ENCODE data around the gene ARMC2. TPM values are rescaled to one million over a fixed set of nuclear protein-coding genes. Genes with fewer than 3 reads are reported as not detected.

ARMC2 gene
- total and polyA plus RNA-seq, 2 of the 8 experiments (the other 6 are each of a cell fraction or from before 2014, with no cell fraction given), result 1.6 to 4.4 TPM

- no peak for TF ChIP-seq EZH2 (IDR thresholded peaks at IDR 0.05; ENCODE audit: low read depth, low read length, severe bottlenecking)
- no peak for TF ChIP-seq BRCA1 (IDR thresholded peaks at IDR 0.05; ENCODE audit: low read depth, low read length)
- TF ChIP-seq, protein P1, sequence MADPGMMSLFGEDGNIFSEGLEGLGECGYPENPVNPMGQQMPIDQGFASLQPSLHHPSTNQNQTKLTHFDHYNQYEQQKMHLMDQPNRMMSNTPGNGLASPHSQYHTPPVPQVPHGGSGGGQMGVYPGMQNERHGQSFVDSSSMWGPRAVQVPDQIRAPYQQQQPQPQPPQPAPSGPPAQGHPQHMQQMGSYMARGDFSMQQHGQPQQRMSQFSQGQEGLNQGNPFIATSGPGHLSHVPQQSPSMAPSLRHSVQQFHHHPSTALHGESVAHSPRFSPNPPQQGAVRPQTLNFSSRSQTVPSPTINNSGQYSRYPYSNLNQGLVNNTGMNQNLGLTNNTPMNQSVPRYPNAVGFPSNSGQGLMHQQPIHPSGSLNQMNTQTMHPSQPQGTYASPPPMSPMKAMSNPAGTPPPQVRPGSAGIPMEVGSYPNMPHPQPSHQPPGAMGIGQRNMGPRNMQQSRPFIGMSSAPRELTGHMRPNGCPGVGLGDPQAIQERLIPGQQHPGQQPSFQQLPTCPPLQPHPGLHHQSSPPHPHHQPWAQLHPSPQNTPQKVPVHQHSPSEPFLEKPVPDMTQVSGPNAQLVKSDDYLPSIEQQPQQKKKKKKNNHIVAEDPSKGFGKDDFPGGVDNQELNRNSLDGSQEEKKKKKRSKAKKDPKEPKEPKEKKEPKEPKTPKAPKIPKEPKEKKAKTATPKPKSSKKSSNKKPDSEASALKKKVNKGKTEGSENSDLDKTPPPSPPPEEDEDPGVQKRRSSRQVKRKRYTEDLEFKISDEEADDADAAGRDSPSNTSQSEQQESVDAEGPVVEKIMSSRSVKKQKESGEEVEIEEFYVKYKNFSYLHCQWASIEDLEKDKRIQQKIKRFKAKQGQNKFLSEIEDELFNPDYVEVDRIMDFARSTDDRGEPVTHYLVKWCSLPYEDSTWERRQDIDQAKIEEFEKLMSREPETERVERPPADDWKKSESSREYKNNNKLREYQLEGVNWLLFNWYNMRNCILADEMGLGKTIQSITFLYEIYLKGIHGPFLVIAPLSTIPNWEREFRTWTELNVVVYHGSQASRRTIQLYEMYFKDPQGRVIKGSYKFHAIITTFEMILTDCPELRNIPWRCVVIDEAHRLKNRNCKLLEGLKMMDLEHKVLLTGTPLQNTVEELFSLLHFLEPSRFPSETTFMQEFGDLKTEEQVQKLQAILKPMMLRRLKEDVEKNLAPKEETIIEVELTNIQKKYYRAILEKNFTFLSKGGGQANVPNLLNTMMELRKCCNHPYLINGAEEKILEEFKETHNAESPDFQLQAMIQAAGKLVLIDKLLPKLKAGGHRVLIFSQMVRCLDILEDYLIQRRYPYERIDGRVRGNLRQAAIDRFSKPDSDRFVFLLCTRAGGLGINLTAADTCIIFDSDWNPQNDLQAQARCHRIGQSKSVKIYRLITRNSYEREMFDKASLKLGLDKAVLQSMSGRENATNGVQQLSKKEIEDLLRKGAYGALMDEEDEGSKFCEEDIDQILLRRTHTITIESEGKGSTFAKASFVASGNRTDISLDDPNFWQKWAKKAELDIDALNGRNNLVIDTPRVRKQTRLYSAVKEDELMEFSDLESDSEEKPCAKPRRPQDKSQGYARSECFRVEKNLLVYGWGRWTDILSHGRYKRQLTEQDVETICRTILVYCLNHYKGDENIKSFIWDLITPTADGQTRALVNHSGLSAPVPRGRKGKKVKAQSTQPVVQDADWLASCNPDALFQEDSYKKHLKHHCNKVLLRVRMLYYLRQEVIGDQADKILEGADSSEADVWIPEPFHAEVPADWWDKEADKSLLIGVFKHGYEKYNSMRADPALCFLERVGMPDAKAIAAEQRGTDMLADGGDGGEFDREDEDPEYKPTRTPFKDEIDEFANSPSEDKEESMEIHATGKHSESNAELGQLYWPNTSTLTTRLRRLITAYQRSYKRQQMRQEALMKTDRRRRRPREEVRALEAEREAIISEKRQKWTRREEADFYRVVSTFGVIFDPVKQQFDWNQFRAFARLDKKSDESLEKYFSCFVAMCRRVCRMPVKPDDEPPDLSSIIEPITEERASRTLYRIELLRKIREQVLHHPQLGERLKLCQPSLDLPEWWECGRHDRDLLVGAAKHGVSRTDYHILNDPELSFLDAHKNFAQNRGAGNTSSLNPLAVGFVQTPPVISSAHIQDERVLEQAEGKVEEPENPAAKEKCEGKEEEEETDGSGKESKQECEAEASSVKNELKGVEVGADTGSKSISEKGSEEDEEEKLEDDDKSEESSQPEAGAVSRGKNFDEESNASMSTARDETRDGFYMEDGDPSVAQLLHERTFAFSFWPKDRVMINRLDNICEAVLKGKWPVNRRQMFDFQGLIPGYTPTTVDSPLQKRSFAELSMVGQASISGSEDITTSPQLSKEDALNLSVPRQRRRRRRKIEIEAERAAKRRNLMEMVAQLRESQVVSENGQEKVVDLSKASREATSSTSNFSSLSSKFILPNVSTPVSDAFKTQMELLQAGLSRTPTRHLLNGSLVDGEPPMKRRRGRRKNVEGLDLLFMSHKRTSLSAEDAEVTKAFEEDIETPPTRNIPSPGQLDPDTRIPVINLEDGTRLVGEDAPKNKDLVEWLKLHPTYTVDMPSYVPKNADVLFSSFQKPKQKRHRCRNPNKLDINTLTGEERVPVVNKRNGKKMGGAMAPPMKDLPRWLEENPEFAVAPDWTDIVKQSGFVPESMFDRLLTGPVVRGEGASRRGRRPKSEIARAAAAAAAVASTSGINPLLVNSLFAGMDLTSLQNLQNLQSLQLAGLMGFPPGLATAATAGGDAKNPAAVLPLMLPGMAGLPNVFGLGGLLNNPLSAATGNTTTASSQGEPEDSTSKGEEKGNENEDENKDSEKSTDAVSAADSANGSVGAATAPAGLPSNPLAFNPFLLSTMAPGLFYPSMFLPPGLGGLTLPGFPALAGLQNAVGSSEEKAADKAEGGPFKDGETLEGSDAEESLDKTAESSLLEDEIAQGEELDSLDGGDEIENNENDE (IDR thresholded peaks at IDR 0.05; ENCODE audit: insufficient replicate concordance, low read length), result no peak
Observed at GRCh38 chr6:108988765-108989164, 140.5 kb downstream of the ARMC2 start (continued).

Data from H1 (cell line).